CD14-positive monocyte (primary cell): Measurements from ENCODE around the gene OXT. TPM values are rescaled to one million over a fixed set of nuclear protein-coding genes. Genes with fewer than 3 reads are reported as not detected.

ENCODE experiments used
- DNase-seq, 3 donors: peaks; one replicate each; pipeline ENCODE4 v3.0.0-alpha.2; 2011 to 2022
- H2AFZ ChIP-seq: 2 replicates; pipeline ENCODE4 v1.6.0; 2012; ENCODE audit warnings: mild to moderate bottlenecking, low read depth, low read length, inconsistent platforms; ENCODE audit not compliant: insufficient read depth, poor library complexity, severe bottlenecking
- H3K27ac ChIP-seq, 2 donors: 1 replicate in 1 of 2; 2 replicates in 1 of 2; pipeline ENCODE4 v1.5.1; 2012 to 2013; ENCODE audit warnings: low read length in 2 of 2, control low read depth in 1 of 2, inconsistent platforms in 1 of 2, low read depth in 1 of 2, mild to moderate bottlenecking in 1 of 2
- H3K27me3 ChIP-seq, 2 donors: one replicate each; pipeline versions ENCODE4 v1.6.0 to v1.6.1; 2011 to 2013; ENCODE audit warnings: low read length in 2 of 2; ENCODE audit not compliant: control insufficient read depth in 2 of 2, insufficient read depth in 2 of 2
- H3K36me3 ChIP-seq, 2 donors: replicated peaks in 1 of 2; 1 replicate in 1 of 2; 2 replicates in 1 of 2; pipeline versions ENCODE4 v1.5.1 to v1.6.1; 2012 to 2013; ENCODE audit warnings: low read length in 2 of 2, control low read depth in 1 of 2, inconsistent platforms in 1 of 2, mild to moderate bottlenecking in 1 of 2; ENCODE audit not compliant: insufficient read depth in 2 of 2, control insufficient read depth in 1 of 2
- H3K4me1 ChIP-seq, 2 donors: 1 replicate in 1 of 2; 2 replicates in 1 of 2; pipeline versions ENCODE4 v1.5.1 to v1.6.1; 2012 to 2013; ENCODE audit warnings: low read length in 2 of 2, control low read depth in 1 of 2, inconsistent platforms in 1 of 2, mild to moderate bottlenecking in 1 of 2, moderate library complexity in 1 of 2; ENCODE audit not compliant: insufficient read depth in 2 of 2, control insufficient read depth in 1 of 2
- H3K4me2 ChIP-seq: replicated peaks from 2 replicates; pipeline ENCODE3; 2012; ENCODE audit warnings: low read length, moderate library complexity, mild to moderate bottlenecking; ENCODE audit not compliant: poor library complexity, severe bottlenecking; ENCODE audit errors: extremely low read depth
- H3K4me3 ChIP-seq, 3 experiments: fragments of 200-600 bp in 1 of 3; sonication (generic) in 1 of 3; replicated peaks in 1 of 3; 1 replicate in 2 of 3; 2 replicates in 1 of 3; pipeline ENCODE4 v1.5.1; 2011 to 2013; ENCODE audit warnings: low read length in 3 of 3, mild to moderate bottlenecking in 3 of 3, control low read depth in 2 of 3, low read depth in 2 of 3, inconsistent platforms in 1 of 3, moderate library complexity in 1 of 3
- H3K79me2 ChIP-seq: 2 replicates; pipeline ENCODE4 v1.6.0; 2012; ENCODE audit warnings: mild to moderate bottlenecking, control low read depth, inconsistent platforms, low read length, moderate library complexity; ENCODE audit not compliant: insufficient read depth
- H3K9ac ChIP-seq: 2 replicates; pipeline ENCODE4 v1.6.0; 2017; ENCODE audit warnings: low read length, mild to moderate bottlenecking; ENCODE audit not compliant: insufficient read depth, poor library complexity, severe bottlenecking
- H3K9me3 ChIP-seq, 2 donors: replicated peaks in 1 of 2; 1 replicate in 1 of 2; 2 replicates in 1 of 2; pipeline versions ENCODE4 v1.5.1 to v1.6.1; 2012 to 2013; ENCODE audit warnings: low read length in 2 of 2, control low read depth in 1 of 2; ENCODE audit not compliant: control insufficient read depth in 1 of 2, insufficient read depth in 1 of 2
- H4K20me1 ChIP-seq: 2 replicates; pipeline ENCODE4 v1.6.0; 2012; ENCODE audit warnings: mild to moderate bottlenecking, low read length, control low read depth, moderate library complexity; ENCODE audit not compliant: insufficient read depth
- H3K27ac Mint-ChIP-seq, 7 donors: one replicate each; pipeline ENCODE4 v1.8.0; 2020; ENCODE audit warnings: mild to moderate bottlenecking in 7 of 7, mixed read lengths in 7 of 7, moderate library complexity in 6 of 7, inconsistent platforms in 2 of 7
- H3K27me3 Mint-ChIP-seq, 3 donors: one replicate each; pipeline ENCODE4 v1.8.0; 2021 to 2022; ENCODE audit warnings: low read depth in 3 of 3, mild to moderate bottlenecking in 3 of 3, mixed read lengths in 3 of 3, moderate library complexity in 3 of 3, inconsistent platforms in 1 of 3
- H3K36me3 Mint-ChIP-seq, 2 donors: one replicate each; pipeline ENCODE4 v1.8.0; 2020; ENCODE audit warnings: mixed read lengths in 2 of 2, inconsistent platforms in 1 of 2, mild to moderate bottlenecking in 1 of 2
- H3K4me1 Mint-ChIP-seq: one replicate; pipeline ENCODE4 v1.8.0; 2020; ENCODE audit warnings: mild to moderate bottlenecking, mixed read lengths
- H3K4me3 Mint-ChIP-seq, 2 donors: one replicate each; pipeline ENCODE4 v1.8.0; 2020; ENCODE audit warnings: mild to moderate bottlenecking in 2 of 2, mixed read lengths in 2 of 2, moderate library complexity in 1 of 2
- H3K9me3 Mint-ChIP-seq, 7 donors: one replicate each; pipeline ENCODE4 v1.8.0; 2020 to 2022; ENCODE audit warnings: mixed read lengths in 7 of 7, mild to moderate bottlenecking in 6 of 7, moderate library complexity in 6 of 7, inconsistent platforms in 2 of 7
- CTCF ChIP-seq: fragments of 200-600 bp; IDR thresholded peaks from one replicate; pipeline ENCODE4 v1.8.0; 2022; ENCODE audit warnings: antibody characterized with exemption, mild to moderate bottlenecking
- WGBS: methylation state at CpG from one replicate; pipeline ENCODE4 v1.1.5; 2013; ENCODE audit warnings: missing lambda C conversion rate; ENCODE audit not compliant: insufficient coverage; 5-methylcytosine and 5-hydroxymethylcytosine counted together
- intact Hi-C, 2 donors: fragments of 100-400 bp; cut with micrococcal nuclease; formaldehyde crosslinking; loops; one replicate each; pipeline versions ENCODE4 v1.15.0 to v1.15.1; 2023
- polyA plus RNA-seq, 3 donors: library from polyadenylated mRNA; depleted of rRNA in 1 of 3; unstranded in 2 of 3; stranded (reverse) in 1 of 3; fragments of 300-500 nt in 2 of 3; fragments of >200 nt in 1 of 3; fragmentation: Illumina TruSeq in 2 of 3; gene quantifications; 1 replicate in 2 of 3; 2 replicates in 1 of 3; pipeline ENCODE4 v1.2.3, GENCODE V29; 2012 to 2021

Gene OXT
- polyA plus RNA-seq, 3 donors, result not detected

- intact Hi-C loops, result no loop called here
- no peaks in the 10 kb centered on the region for H3K27me3 ChIP-seq
- H3K27ac Mint-ChIP-seq, result no peak overlapping the region
Measured at GRCh38 chr20:3109350-3110302, 38.2 kb downstream of the OXT start.

GRCh38 chr20:3111507-3111906 is 40.1 kb downstream of the OXT start:
- no peak overlapping the region for H2AFZ ChIP-seq
- H3K36me3 ChIP-seq, result peaks cover 13 to 57% of the 10 kb centered on the region in 2 donors
- peaks cover 13 to 29% of the 10 kb centered on the region in 2 donors for H3K4me1 ChIP-seq
- no peaks in the 10 kb centered on the region for H3K79me2 ChIP-seq
- no peak overlapping the region for H3K27ac ChIP-seq
- H3K4me2 ChIP-seq, result no peak overlapping the region
- intact Hi-C loops, result no loop called here
- H3K27me3 Mint-ChIP-seq, result peaks cover 0 to 3% (median 0%) of the 10 kb centered on the region in 3 donors
- H3K9ac ChIP-seq, result no peak overlapping the region
- no peaks in the 10 kb centered on the region for H3K9me3 ChIP-seq
- no peaks in the 10 kb centered on the region for H3K9me3 Mint-ChIP-seq
- H3K36me3 Mint-ChIP-seq, result peaks cover 50 to 69% of the 10 kb centered on the region in 2 donors
- TF ChIP-seq CTCF, result no peak
- DNase-seq, result no peak
- H3K27me3 ChIP-seq, result no peaks in the 10 kb centered on the region
- 83% methylated on average over 7 of the region's 7 CpGs for WGBS
- peaks cover 35% of the 10 kb centered on the region for H3K4me1 Mint-ChIP-seq
- H4K20me1 ChIP-seq, result peaks cover 19% of the 10 kb centered on the region
- no peak overlapping the region for H3K4me3 ChIP-seq
- H3K4me3 Mint-ChIP-seq, result no peak overlapping the region
- peak overlapping the region in 1 of 7 donors; percentile 61 for H3K27ac Mint-ChIP-seq

More at GRCh38 chr20:3109350-3110302, 38.2 kb downstream of the OXT start:
- H2AFZ ChIP-seq, result no peak overlapping the region
- peaks cover 3% of the 10 kb centered on the region for H4K20me1 ChIP-seq
- peaks cover 45 to 61% of the 10 kb centered on the region in 2 donors for H3K36me3 Mint-ChIP-seq
- H3K9me3 ChIP-seq, result no peaks in the 10 kb centered on the region
- H3K36me3 ChIP-seq, result peaks cover 13 to 53% of the 10 kb centered on the region in 2 donors
- H3K27ac ChIP-seq, result no peak overlapping the region
- TF ChIP-seq CTCF, result no peak
- H3K9me3 Mint-ChIP-seq, result no peaks in the 10 kb centered on the region
- peaks cover 31% of the 10 kb centered on the region for H3K4me1 Mint-ChIP-seq
- no peak overlapping the region for H3K4me3 ChIP-seq
- no peak overlapping the region for H3K4me2 ChIP-seq
- WGBS, result 92% methylated on average over 22 of the region's 23 CpGs
- H3K27me3 Mint-ChIP-seq, result peaks cover 0 to 5% (median 4%) of the 10 kb centered on the region in 3 donors
- H3K4me1 ChIP-seq, result peaks cover 13 to 29% of the 10 kb centered on the region in 2 donors
- H3K4me3 Mint-ChIP-seq, result no peak overlapping the region
- DNase-seq, result no peak
- H3K9ac ChIP-seq, result no peak overlapping the region
- no peaks in the 10 kb centered on the region for H3K79me2 ChIP-seq
